Measurements from ENCODE around the gene ALKBH4.

- no peak for TF ChIP-seq CTCF (IDR thresholded peaks at IDR 0.05)
- TF ChIP-seq POLR2A (IDR thresholded peaks at IDR 0.05) = no peak
These were observed 38.9 kb downstream of the ALKBH4 start for GRCh38 chr7:102425639-102426267.
